GM15510 (cell line): ENCODE measurements around the gene RBFOX2.

Experiments
- POLR2A ChIP-seq: IDR thresholded peaks from 3 replicates; pipeline ENCODE4 v1.6.1; 2011; ENCODE audit warnings: borderline replicate concordance; ENCODE audit not compliant: insufficient read length; ENCODE audit errors: extremely low read depth

The RBFOX2 gene, protein sequence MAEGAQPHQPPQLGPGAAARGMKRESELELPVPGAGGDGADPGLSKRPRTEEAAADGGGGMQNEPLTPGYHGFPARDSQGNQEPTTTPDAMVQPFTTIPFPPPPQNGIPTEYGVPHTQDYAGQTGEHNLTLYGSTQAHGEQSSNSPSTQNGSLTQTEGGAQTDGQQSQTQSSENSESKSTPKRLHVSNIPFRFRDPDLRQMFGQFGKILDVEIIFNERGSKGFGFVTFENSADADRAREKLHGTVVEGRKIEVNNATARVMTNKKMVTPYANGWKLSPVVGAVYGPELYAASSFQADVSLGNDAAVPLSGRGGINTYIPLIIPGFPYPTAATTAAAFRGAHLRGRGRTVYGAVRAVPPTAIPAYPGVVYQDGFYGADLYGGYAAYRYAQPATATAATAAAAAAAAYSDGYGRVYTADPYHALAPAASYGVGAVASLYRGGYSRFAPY

DNA sequence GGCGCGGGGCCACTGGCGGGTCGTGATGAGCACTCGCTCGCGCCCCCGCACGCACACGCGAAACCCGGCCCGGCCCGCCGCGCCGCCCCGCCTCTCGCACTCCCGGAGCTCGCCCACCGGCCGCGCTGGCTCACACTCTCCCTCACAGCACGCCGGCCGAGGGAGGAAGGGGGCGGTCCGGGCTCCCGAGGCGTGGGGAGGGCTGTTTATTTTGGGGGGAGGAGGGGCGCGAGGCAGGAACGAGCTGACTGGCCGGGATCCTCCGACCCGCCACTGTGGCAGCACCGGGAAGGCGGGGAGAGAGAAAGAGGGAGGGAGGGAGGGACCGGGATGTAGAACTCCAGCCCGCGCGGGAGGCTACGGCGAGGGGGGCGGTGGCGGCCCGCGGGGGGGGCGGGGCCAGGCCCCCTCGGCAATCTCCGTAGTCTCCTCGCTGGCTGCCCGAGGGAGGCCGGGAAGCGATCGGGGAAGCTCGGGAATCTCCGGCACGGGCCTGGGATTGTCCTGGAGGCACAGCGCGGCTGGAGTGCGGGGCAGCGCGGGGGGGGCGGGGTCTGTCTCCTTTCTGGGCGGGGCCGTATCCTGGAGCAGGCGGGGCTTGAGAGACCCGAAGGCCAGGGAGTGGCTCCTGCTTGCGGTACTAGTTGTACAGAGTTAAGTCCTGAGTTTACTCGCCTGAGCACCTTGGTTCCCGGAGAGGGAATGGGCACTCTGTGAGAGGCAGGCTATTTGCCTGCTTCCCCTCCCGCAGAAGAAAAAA is at the start of gene RBFOX2:
RBFOX2 (minus strand) TSS at position 179 of the 760 bp plus-strand sequence. CDS start 399 bp downstream, outside the sequence.
- no peak for TF ChIP-seq POLR2A

DNA sequence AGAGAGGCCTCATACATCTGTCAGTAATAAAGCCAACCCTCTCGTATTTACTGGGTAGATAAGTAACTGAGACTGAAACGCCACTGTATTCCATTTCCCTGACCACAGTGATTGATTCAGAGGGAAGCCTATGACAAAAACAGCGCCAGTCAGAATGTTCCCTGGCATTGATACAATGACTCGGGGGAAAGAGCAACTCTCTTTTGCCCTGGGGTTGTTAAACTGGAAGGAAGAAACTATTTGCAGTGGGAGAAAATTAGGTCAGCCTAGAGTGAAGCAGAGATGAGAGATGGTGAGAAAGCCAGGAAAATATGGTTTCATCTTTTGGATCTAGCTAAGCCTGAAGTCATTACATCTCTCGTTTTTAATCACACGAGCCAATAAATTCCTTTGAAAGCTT is 48.6 kb upstream of the RBFOX2 start:
- no peak for TF ChIP-seq POLR2A

DNA sequence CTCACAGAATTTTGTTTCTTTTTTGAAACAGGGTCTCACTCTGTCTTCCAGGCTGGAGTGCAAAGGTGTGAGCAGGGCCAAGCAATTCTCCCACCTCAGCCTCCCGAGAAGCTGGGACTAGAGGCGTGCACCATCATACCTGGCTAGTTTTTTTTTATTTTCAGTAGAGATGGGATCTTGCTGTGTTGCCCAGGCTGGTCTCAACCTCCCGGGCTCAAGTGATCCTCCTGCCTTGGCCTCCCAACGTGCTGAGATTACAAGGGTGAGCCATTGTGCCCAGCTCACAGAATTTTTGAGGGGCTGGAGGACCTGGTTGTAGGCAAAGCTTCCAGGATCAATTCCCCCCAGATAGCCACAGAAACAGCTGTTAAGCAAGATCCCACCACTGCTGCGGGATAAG is 47.1 kb upstream of the RBFOX2 start:
- TF ChIP-seq POLR2A = no peak

DNA sequence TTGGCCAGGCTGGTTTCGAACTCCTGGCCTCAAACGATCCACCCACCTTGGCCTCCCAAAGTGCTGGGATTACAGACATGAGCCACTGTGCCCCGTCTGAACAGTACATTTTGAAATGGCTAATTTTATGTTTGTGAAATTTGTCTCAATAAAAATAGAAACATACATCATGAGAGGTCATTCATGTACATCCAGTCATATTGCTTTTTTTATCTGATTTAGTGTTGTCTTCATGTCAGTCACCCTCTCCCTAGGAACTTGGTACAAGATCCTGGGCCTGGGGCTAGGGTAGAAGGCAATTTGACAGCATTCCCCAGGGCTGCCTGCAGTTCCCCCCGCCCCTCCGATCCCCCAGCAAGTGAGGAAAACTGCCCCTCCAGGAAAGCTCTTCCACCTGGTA is 46.6 kb upstream of the RBFOX2 start:
- no peak for TF ChIP-seq POLR2A

DNA sequence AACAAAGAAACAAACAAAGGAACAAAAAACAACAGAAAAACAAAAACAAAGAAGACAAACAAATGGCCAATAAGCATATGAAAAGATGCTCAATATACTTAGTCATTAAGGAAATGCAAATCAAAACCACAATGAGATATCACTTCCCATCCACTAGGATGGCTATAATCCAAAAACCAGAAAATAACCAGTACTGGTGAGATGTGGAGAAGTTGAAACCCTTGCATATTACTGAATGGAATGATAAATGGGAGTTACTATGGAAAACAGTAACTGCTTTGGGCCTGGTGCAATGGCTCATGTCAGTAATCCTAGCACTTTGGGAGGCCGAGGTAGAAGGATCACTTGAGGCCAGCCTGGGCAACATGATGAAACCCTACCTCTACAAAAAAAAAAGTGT is 44.9 kb upstream of the RBFOX2 start:
- no peak for TF ChIP-seq POLR2A

- TF ChIP-seq POLR2A = no peak
These were observed 40.7 kb upstream of the RBFOX2 start for GRCh38 chr22:36069368-36069767.

DNA sequence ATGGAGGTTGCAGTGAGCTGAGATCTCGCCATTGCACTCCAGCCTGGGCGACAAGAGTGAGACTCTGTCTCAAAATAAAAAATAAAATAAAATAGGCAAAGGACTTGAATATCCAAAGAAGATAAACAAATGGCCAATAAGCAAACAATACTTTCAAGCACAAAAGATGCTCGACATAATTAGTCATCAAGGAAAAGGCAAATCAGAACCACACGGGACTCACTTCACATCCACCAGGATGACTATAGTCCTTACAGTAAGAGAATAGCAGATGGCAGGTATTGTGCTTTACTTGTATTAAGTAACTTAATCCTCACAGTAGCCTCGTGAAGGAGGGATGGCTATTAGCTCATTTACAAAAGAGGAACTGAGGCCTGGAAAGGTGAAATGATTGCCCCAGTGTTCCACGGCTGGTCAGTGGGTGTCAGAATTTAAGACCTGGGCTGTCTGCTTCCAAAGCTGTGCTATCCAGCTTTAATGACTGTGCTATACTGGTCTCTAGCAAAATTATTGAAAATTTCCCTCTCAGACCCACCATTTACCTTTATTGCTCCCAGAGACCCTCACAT is 40.2 kb upstream of the RBFOX2 start:
- no peak for TF ChIP-seq POLR2A

DNA sequence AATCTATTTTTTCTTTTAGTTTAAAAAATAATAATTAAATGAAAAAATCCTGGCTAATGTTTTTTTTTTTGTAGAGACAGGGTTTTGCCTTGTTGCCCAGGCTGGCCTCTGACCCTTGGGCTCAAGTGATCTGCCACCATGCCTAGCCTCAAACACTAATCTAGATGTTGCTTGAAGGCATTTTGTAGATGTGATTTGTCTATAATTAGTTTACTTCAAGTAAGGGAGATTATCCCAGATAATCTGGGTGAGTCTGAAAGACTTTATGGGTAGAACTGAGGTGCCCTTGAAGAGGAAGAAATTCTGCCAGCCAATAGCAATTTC is 38.6 kb upstream of the RBFOX2 start:
- TF ChIP-seq POLR2A = no peak

DNA sequence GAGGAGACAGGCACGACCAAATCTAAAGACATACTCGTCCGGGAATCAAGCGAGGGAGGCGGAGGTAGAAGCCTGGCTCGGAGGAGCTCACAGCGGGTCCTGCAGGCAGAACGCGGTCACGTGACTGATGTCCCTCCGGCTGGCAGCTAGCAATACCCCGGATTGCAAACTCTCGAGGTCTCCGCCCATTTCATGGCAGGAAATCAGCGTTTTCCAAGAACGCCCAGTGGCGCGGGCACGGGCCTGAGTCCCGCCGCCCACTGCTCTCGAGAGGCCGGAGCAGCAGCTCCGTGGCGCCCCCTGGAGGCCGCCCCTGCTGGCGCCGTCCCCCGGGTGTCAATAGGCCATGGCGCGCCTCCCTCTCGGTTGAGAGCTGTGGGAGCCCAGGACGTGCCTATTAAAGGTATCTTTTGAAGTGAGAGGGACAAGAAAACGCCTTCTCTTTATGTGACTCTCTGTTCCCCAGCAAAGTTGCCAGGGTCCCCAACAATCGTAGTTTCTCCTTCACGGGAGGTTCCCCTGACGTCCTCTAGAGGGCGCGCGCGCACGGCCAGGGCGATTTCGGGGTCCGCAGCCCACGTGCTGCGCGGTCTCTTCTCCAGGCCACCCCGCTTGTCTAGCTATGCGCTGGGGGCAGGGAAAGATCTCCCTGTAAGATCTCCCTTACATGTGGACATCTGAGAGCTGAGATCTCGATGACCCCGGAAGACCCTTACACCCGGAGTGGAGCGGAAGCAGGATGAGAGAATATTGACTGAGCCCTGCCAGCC is 37.3 kb upstream of the RBFOX2 start:
- no peak for TF ChIP-seq POLR2A

GRCh38 chr22:36065462-36065774 is 36.8 kb upstream of the RBFOX2 start:
- TF ChIP-seq POLR2A = no peak

GRCh38 chr22:36064358-36064757 is 35.7 kb upstream of the RBFOX2 start:
- TF ChIP-seq POLR2A = no peak

DNA sequence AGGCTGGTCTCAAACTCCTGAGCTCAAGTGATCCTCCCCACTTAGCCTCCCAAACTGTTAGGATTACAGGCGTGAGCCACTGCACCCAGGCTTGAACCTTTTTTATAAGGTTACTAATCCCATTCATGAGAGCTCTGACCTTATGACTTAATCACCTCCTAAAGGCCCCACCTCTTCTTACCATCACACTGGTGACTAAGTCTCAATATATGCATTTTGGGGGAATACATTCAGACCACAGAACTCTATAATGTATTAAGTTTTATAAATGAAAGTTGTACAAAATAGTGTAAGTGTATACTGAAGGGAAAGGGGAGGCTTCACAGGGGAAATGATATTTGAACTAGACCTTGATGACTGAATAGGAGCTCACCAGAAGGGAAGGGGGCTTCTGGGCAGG is 28.4 kb upstream of the RBFOX2 start:
- TF ChIP-seq POLR2A = no peak

GRCh38 chr22:36055376-36056295 is 27.0 kb upstream of the RBFOX2 start:
- no peak for TF ChIP-seq POLR2A

GRCh38 chr22:36053242-36054147 is 24.9 kb upstream of the RBFOX2 start:
- no peak for TF ChIP-seq POLR2A

- TF ChIP-seq POLR2A = no peak
These were observed 23.9 kb upstream of the RBFOX2 start for GRCh38 chr22:36052505-36052941.
